Measurements from ENCODE around the gene FLRT3. TPM values are rescaled to one million over a fixed set of nuclear protein-coding genes. Genes with fewer than 3 reads are reported as not detected.

Gene FLRT3
- total RNA-seq, 1 donor from 2014 or later = 3.3 TPM

DNA sequence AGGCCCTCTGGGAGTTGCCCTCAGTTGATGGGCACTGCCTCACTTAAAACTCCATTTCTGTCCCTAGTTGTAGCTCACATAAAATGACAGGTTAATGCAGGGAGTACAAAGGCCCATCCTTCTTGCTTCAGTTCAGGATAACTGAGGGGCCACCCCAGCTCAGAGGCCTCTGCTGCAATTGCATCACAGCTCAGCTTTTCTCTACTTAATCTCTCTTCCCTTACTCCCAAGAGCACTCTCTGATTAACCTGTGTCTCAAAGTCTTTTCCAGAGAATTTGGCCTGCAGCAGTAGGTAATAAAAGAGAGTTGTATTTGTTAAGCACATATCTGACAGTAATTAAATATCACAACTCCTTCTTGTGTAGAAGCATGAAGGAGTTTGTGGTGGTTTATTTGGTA is 40.9 kb upstream of the FLRT3 start:
- Histone ChIP-seq H3K4me3 (ENCODE audit: low read depth, low read length) (no peak overlapping the region), H3K36me3 (ENCODE audit: control insufficient read depth, insufficient read depth, low read length) (no peaks in the 10 kb centered on the region), H3K27me3 (ENCODE audit: control insufficient read depth, insufficient read depth, low read length) (no peaks in the 10 kb centered on the region)
- DNase-seq (ENCODE audit: low read depth) = no peak
- TF ChIP-seq CTCF (IDR thresholded peaks at IDR 0.05; ENCODE audit: insufficient read depth, low read length, poor library complexity, severe bottlenecking) = no peak

DNA sequence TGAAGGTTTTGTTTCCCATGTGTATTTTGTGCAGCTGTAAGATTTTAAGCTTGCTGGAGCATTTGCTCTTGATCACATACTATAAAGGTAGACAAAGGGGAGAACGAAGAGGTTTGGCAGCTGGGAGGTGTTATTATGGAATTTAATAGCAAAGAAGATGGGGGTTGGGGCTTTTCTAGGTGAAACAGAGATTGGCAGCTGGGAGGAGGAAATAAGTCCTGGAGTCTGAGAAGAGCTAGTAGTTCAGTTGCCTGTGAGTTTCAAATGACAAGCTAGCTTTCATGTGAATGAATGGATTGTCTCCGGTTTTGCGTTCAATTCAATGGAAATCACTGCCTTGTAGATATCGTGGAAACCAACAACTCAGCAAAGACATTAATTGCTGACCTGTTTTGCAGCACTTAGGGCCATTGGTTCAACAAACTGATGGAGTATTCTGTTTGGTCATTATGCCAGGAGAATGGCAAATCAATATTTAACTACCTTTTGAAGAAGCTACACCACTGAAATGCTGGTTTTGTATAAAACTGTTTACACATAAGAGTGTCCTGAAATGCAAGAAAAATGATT is 38.1 kb upstream of the FLRT3 start:
- Histone ChIP-seq H3K36me3 (ENCODE audit: control insufficient read depth, insufficient read depth, low read length) (no peaks in the 10 kb centered on the region), H3K27me3 (ENCODE audit: control insufficient read depth, insufficient read depth, low read length) (no peaks in the 10 kb centered on the region), H3K4me3 (ENCODE audit: low read depth, low read length) (no peak overlapping the region)
- no peak for DNase-seq (ENCODE audit: low read depth)
- no peak for TF ChIP-seq CTCF (IDR thresholded peaks at IDR 0.05; ENCODE audit: insufficient read depth, low read length, poor library complexity, severe bottlenecking)

DNA sequence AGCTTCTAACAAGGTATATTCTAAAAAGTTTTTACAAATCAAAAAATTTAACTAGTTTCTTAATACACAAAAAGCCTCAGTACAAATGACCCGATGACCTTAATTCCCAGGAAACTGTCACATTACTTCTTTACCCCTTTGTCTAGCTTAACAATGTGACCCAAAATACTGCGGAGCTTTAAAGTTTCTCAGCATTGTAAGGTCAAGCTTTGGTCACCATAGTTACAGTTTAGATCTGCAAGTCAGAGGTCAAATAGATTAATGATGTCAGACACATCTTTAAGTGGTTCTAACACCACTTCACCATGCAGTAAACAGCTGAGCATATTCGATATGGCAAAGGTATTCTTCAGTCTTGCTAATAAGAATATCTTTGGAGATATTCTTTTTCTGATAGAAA is 36.8 kb upstream of the FLRT3 start:
- DNase-seq (ENCODE audit: low read depth) = no peak

GRCh38 chr20:14361509-14362345 is 24.3 kb upstream of the FLRT3 start:
- no peaks in the 10 kb centered on the region for H3K27me3 ChIP-seq (ENCODE audit: control insufficient read depth, insufficient read depth, low read length)
- no peaks in the 10 kb centered on the region for H3K36me3 ChIP-seq (ENCODE audit: control insufficient read depth, insufficient read depth, low read length)
- H3K4me3 ChIP-seq (ENCODE audit: low read depth, low read length) = no peak overlapping the region
- DNase-seq (ENCODE audit: low read depth) = no peak
- TF ChIP-seq CTCF (IDR thresholded peaks at IDR 0.05; ENCODE audit: insufficient read depth, low read length, poor library complexity, severe bottlenecking) = no peak

More for the DNA sequence above, 36.8 kb upstream of the FLRT3 start:
- TF ChIP-seq CTCF (IDR thresholded peaks at IDR 0.05; ENCODE audit: insufficient read depth, low read length, poor library complexity, severe bottlenecking) = no peak
- no peaks in the 10 kb centered on the region for H3K27me3 ChIP-seq (ENCODE audit: control insufficient read depth, insufficient read depth, low read length)
- H3K4me3 ChIP-seq (ENCODE audit: low read depth, low read length) = no peak overlapping the region
- no peaks in the 10 kb centered on the region for H3K36me3 ChIP-seq (ENCODE audit: control insufficient read depth, insufficient read depth, low read length)

GRCh38 chr20:14360416-14360815 is 23.0 kb upstream of the FLRT3 start:
- Histone ChIP-seq H3K4me3 (ENCODE audit: low read depth, low read length) (no peak overlapping the region), H3K36me3 (ENCODE audit: control insufficient read depth, insufficient read depth, low read length) (no peaks in the 10 kb centered on the region), H3K27me3 (ENCODE audit: control insufficient read depth, insufficient read depth, low read length) (no peaks in the 10 kb centered on the region)
- no peak for DNase-seq (ENCODE audit: low read depth)
- TF ChIP-seq CTCF (IDR thresholded peaks at IDR 0.05; ENCODE audit: insufficient read depth, low read length, poor library complexity, severe bottlenecking) = no peak

Measured in kidney epithelial cell (primary cell).